Panc1 (cell line): ENCODE measurements around the gene ETFDH. TPM values are rescaled to one million over a fixed set of nuclear protein-coding genes. Genes with fewer than 3 reads are reported as not detected.

Experiments
- ATAC-seq: fragments of 200-7000 bp; cut with Tn5 transposase; 2 replicates; pipeline ENCODE4 v1.9.1; 2020; ENCODE audit warnings: mild to moderate bottlenecking, moderate library complexity
- BruUV-seq: library from RNA; stranded (reverse); fragments of 400-500 nt; replicated peaks from 2 replicates; lab custom pipeline; 2021; lab: Mats Ljungman, UMichigan
- CTCF ChIA-PET: fragments of 300-600 bp; sonication (Branson Sonifier 250); formaldehyde crosslinking; loops from one replicate; lab custom pipeline; 2022; ENCODE audit warnings: antibody characterized with exemption; lab: Charles Lee
- POLR2A ChIA-PET: fragments of 300-600 bp; sonication (Branson Sonifier 250); formaldehyde crosslinking; loops from one replicate; lab custom pipeline; 2022; ENCODE audit warnings: antibody characterized with exemption; lab: Charles Lee
- DNase-seq: peaks from one replicate; pipeline ENCODE4 v3.0.0-alpha.2; 2010; ENCODE audit warnings: low read depth, low spot score
- H3K27ac ChIP-seq: 2 replicates; pipeline ENCODE4 v1.5.1; 2011; ENCODE audit warnings: mild to moderate bottlenecking, low read length, inconsistent platforms
- H3K27me3 ChIP-seq: fragments of 200-500 bp; sonication (Bioruptor generic); 2 replicates; pipeline ENCODE4 v1.6.0; 2014; ENCODE audit warnings: low read length, inconsistent platforms; ENCODE audit not compliant: control insufficient read depth, insufficient read depth
- H3K36me3 ChIP-seq: fragments of 200-500 bp; sonication (Bioruptor generic); 2 replicates; pipeline ENCODE4 v1.5.1; 2014; ENCODE audit warnings: inconsistent platforms, mild to moderate bottlenecking, low read length, moderate library complexity; ENCODE audit not compliant: control insufficient read depth, insufficient read depth
- H3K4me1 ChIP-seq: 2 replicates; pipeline ENCODE4 v1.5.1; 2011; ENCODE audit warnings: inconsistent platforms, mild to moderate bottlenecking, low read length, moderate library complexity; ENCODE audit not compliant: control insufficient read depth, insufficient read depth
- H3K4me3 ChIP-seq, 2 experiments: 2 replicates each; pipeline ENCODE4 v1.5.1; 2011 to 2012; ENCODE audit warnings: low read depth in 2 of 2, low read length in 2 of 2, mild to moderate bottlenecking in 2 of 2, inconsistent platforms in 1 of 2, moderate library complexity in 1 of 2
- H3K9me3 ChIP-seq: fragments of 200-500 bp; sonication (Bioruptor generic); 2 replicates; pipeline ENCODE4 v1.5.1; 2014; ENCODE audit warnings: low read depth, mild to moderate bottlenecking, inconsistent platforms, low read length, moderate library complexity; ENCODE audit not compliant: control insufficient read depth, insufficient read depth
- CTCF ChIP-seq: fragments of 450-650 bp; IDR thresholded peaks from 2 replicates; pipeline ENCODE4 v1.5.1; 2017; ENCODE audit warnings: mild to moderate bottlenecking
- POLR2AphosphoS5 ChIP-seq: IDR thresholded peaks from 2 replicates; pipeline ENCODE4 v1.6.1; 2012; ENCODE audit warnings: mild to moderate bottlenecking, low read depth, low read length, moderate library complexity
- REST ChIP-seq, 2 experiments: IDR thresholded peaks; 2 replicates each; pipeline ENCODE4 v1.6.1; 2011 to 2012; ENCODE audit warnings: low read depth in 2 of 2, control low read depth in 1 of 2, low read length in 1 of 2, mild to moderate bottlenecking in 1 of 2, moderate library complexity in 1 of 2; ENCODE audit not compliant: insufficient read depth in 1 of 2
- SIN3A ChIP-seq: IDR thresholded peaks from 2 replicates; pipeline ENCODE4 v1.6.1; 2012; ENCODE audit warnings: low read depth, mild to moderate bottlenecking, low read length, moderate library complexity, borderline replicate concordance; ENCODE audit not compliant: insufficient read depth
- TCF7L2 ChIP-seq: IDR thresholded peaks from 2 replicates; pipeline ENCODE4 v1.6.1; 2011; ENCODE audit warnings: mild to moderate bottlenecking, low read depth, low read length, inconsistent platforms
- in situ Hi-C: cut with HindIII; loops from 2 replicates; pipeline ENCODE4 v1.10.0; 2016; ENCODE audit warnings: low sequenced_read_pairs, low pct_unique_long_range_greater_than_20kb
- intact Hi-C: fragments of 100-400 bp; cut with micrococcal nuclease; formaldehyde crosslinking; loops from one replicate; pipeline ENCODE4 v1.10.0; 2022; ENCODE audit not compliant: unreplicated experiment
- total RNA-seq: library from RNA; stranded (reverse); gene quantifications from one replicate; pipeline ENCODE4 v1.2.1, GENCODE V29; 2021; ENCODE audit not compliant: unreplicated experiment

Gene ETFDH
- total RNA-seq, 1 experiment from 2014 or later = 23.7 TPM

GRCh38 chr4:158682066-158682465, 10.0 kb downstream of the ETFDH start:
- intact Hi-C loops = no loop called here
- POLR2A ChIA-PET = no interaction called here
- no peak for DNase-seq
- Histone ChIP-seq H3K36me3 (no peaks in the 10 kb centered on the region), H3K27me3 (no peaks in the 10 kb centered on the region), H3K27ac (no peak overlapping the region), H3K4me1 (no peaks in the 10 kb centered on the region), H3K9me3 (no peaks in the 10 kb centered on the region), H3K4me3 (no peak overlapping the region)
- TF ChIP-seq POLR2AphosphoS5 (no peak), SIN3A (no peak), REST (IDR thresholded peaks at IDR 0.05; ENCODE audit: insufficient read depth in 1 of 2, low read depth in 2 of 2, low read length in 1 of 2) (no peak)
- no TSS peak for BruUV-seq
- CTCF ChIA-PET = no interaction called here
- in situ Hi-C loops = no loop called here
- no peak for ATAC-seq

GRCh38 chr4:158688813-158689212, 16.7 kb downstream of the ETFDH start:
- H3K4me3 ChIP-seq = no peak overlapping the region
- intact Hi-C loops (no loop called here), in situ Hi-C loops (no loop called here)
- POLR2A ChIA-PET = no interaction called here
- no TSS peak for BruUV-seq
- no peaks in the 10 kb centered on the region for H3K9me3 ChIP-seq
- no peak overlapping the region for H3K27ac ChIP-seq
- no peaks in the 10 kb centered on the region for H3K4me1 ChIP-seq
- TF ChIP-seq SIN3A = no peak
- TF ChIP-seq CTCF = no peak
- TF ChIP-seq TCF7L2 = no peak
- TF ChIP-seq POLR2AphosphoS5 = no peak
- no peak for TF ChIP-seq REST (IDR thresholded peaks at IDR 0.05; ENCODE audit: insufficient read depth in 1 of 2, low read depth in 2 of 2, low read length in 1 of 2)
- CTCF ChIA-PET = no interaction called here
- no peaks in the 10 kb centered on the region for H3K36me3 ChIP-seq
- H3K27me3 ChIP-seq = no peaks in the 10 kb centered on the region
- DNase-seq = no peak
- no peak for ATAC-seq
